Ovary (tissue), 9 donors: ENCODE measurements around the gene PLXDC2. TPM values are rescaled to one million over a fixed set of nuclear protein-coding genes. Genes with fewer than 3 reads are reported as not detected.

Experiments used
- DNase-seq, 5 donors: peaks; one replicate each; pipeline ENCODE4 v3.0.0-alpha.2; 2019 to 2020
- H3K27ac ChIP-seq, 2 donors: fragments of 200-600 bp; one replicate each; pipeline versions ENCODE4 v1.5.1 to v1.8.0; 2019 to 2022
- H3K27me3 ChIP-seq: fragments of 200-600 bp; one replicate; pipeline ENCODE4 v1.8.0; 2022
- H3K36me3 ChIP-seq: fragments of 200-600 bp; sonication (generic); one replicate; pipeline ENCODE4 v1.5.1; 2019
- H3K4me1 ChIP-seq: one replicate; pipeline ENCODE4 v1.8.1; 2013; ENCODE audit warnings: mild to moderate bottlenecking, moderate library complexity; ENCODE audit not compliant: insufficient read depth
- H3K4me3 ChIP-seq: fragments of 200-600 bp; sonication (generic); one replicate; pipeline ENCODE4 v1.5.1; 2017
- H3K9me3 ChIP-seq, 2 donors: fragments of 200-600 bp in 1 of 2; sonication (generic) in 1 of 2; one replicate each; pipeline versions ENCODE4 v1.5.1 to v1.8.1; 2013 to 2019; ENCODE audit warnings: mild to moderate bottlenecking in 1 of 2, moderate library complexity in 1 of 2
- EP300 ChIP-seq: sonication (generic); formaldehyde crosslinking; IDR thresholded peaks from one replicate; pipeline ENCODE4 v1.6.1; 2017; ENCODE audit warnings: antibody characterized with exemption
- POLR2A ChIP-seq: fragments of 450-650 bp; IDR thresholded peaks from one replicate; pipeline ENCODE4 v1.6.1; 2017; ENCODE audit warnings: antibody characterized with exemption, mild to moderate bottlenecking, moderate library complexity
- WGBS, 3 donors: extraction: QIAGEN DNeasy Blood & Tissue Kit in 1 of 3; methylation state at CpG; one replicate each; pipeline versions ENCODE4 v1.1.5 to v1.1.7; 2013 to 2017; 5-methylcytosine and 5-hydroxymethylcytosine counted together
- intact Hi-C, 4 donors: fragments of 100-400 bp; cut with DNase I; formaldehyde crosslinking; loops; one replicate each; pipeline versions ENCODE4 v1.11.0 to v1.15.1; 2022 to 2023
- polyA plus RNA-seq, 2 donors: library from polyadenylated mRNA; stranded (reverse); fragments of 200-250 nt in 1 of 2; fragments of 350-450 nt in 1 of 2; fragmentation: Illumina TruSeq in 1 of 2; extraction: RNeasy Lipid Tissue Mini Kit (QIAGEN cat#74804) in 1 of 2; gene quantifications; one replicate each; pipeline ENCODE4 v1.2.3, GENCODE V29; 2013 to 2014
- total RNA-seq, 7 donors: library from RNA; depleted of rRNA in 2 of 7; stranded (reverse); fragments of >200 nt in 2 of 7; fragmentation: NEBNext Ultra II Directional in 3 of 7; extraction: Animal tissue kit (Norgen Biotek cat#: 25700) in 3 of 7; gene quantifications; one replicate each; pipeline versions ENCODE4 v1.1.0 to v1.2.4, GENCODE V29; 2016 to 2023
- TF ChIP-seq, protein P1 (sequence below), 3 donors: fragments of 450-650 bp in 2 of 3; fragments of 200-600 bp in 1 of 3; IDR thresholded peaks; one replicate each; pipeline versions ENCODE4 v1.5.1 to v1.8.0; 2016 to 2022; ENCODE audit warnings: antibody characterized with exemption in 3 of 3, mild to moderate bottlenecking in 1 of 3
- donor health status: DM: no; HTN: no; CAD: no; lungs with moderate emphysema.
- donor health status: DM: no; HTN: no; CAD: no.
- donor health status: Bipolar disorder and iron deficiency.
- donor health status: DM: yes; HTN: yes; CAD: no.
- donor health status: DM: no; HTN: no; CAD: no.
- donor health status: DM: yes; HTN: yes; CAD: no.

Gene PLXDC2
- total and polyA plus RNA-seq, 9 donors = 13.6 to 76.0 (median 38.0) TPM

DNA sequence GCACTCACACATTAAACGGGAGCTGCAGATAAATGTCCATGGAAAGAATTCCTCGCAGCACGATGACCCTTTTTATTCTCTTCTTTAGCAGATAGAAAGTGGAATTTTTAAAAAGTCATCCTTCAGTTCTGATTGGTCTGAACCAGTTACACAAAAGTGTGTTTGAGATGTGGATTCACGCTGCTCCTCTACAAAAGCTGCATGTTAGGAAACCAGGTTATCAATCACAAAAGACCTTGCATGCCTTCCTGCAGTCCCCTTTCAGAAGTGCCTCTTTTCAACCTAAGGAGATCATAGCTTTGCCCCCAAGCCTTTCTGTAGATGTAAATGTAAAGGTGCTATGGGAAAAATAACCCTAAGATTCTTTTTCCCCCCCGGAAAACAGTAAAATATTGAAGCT is 299.7 kb downstream of the PLXDC2 start:
- Histone ChIP-seq H3K4me3 (no peak overlapping the region), H3K4me1 (no peaks in the 10 kb centered on the region), H3K9me3 (no peaks in the 10 kb centered on the region), H3K27me3 (no peaks in the 10 kb centered on the region), H3K27ac (no peak overlapping the region), H3K36me3 (no peaks in the 10 kb centered on the region)
- TF ChIP-seq, protein P1, sequence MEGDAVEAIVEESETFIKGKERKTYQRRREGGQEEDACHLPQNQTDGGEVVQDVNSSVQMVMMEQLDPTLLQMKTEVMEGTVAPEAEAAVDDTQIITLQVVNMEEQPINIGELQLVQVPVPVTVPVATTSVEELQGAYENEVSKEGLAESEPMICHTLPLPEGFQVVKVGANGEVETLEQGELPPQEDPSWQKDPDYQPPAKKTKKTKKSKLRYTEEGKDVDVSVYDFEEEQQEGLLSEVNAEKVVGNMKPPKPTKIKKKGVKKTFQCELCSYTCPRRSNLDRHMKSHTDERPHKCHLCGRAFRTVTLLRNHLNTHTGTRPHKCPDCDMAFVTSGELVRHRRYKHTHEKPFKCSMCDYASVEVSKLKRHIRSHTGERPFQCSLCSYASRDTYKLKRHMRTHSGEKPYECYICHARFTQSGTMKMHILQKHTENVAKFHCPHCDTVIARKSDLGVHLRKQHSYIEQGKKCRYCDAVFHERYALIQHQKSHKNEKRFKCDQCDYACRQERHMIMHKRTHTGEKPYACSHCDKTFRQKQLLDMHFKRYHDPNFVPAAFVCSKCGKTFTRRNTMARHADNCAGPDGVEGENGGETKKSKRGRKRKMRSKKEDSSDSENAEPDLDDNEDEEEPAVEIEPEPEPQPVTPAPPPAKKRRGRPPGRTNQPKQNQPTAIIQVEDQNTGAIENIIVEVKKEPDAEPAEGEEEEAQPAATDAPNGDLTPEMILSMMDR (IDR thresholded peaks at IDR 0.05) = no peak
- TF ChIP-seq POLR2A = no peak
- intact Hi-C loops = no loop called here
- WGBS, 3 donors = 89 to 92% (median 92%) methylated on average over 5 of the region's 5 CpGs
- no peak for DNase-seq

DNA sequence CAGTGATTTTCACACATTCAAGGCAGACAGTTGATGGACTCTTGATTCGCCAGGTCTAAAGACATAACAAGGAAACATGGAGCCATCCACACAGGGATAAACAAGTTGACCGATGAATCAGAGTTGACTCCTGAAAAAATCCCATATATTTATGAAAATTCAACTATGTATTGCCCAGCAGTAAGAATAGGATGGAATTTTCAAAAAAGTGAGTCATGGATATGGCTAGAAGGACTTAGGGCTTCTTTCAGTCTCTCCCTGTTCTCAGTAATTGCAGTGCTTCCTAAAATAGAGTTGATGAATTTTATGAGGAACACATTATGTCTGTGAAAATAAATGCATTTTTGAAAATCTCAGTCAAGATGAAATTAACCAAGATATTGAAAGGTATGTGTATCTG is 301.2 kb downstream of the PLXDC2 start:
- no peaks in the 10 kb centered on the region for H3K4me1 ChIP-seq
- TF ChIP-seq POLR2A = no peak
- TF ChIP-seq EP300 = no peak
- TF ChIP-seq, protein P1 (IDR thresholded peaks at IDR 0.05) = no peak
- intact Hi-C loops = no loop called here
- H3K27me3 ChIP-seq = no peaks in the 10 kb centered on the region
- H3K27ac ChIP-seq = no peak overlapping the region
- no peak overlapping the region for H3K4me3 ChIP-seq
- no peaks in the 10 kb centered on the region for H3K36me3 ChIP-seq
- no peak for DNase-seq
- WGBS, 3 donors = 96 to 99% (median 98%) methylated on average over 2 of the region's 2 CpGs
- H3K9me3 ChIP-seq = no peaks in the 10 kb centered on the region

DNA sequence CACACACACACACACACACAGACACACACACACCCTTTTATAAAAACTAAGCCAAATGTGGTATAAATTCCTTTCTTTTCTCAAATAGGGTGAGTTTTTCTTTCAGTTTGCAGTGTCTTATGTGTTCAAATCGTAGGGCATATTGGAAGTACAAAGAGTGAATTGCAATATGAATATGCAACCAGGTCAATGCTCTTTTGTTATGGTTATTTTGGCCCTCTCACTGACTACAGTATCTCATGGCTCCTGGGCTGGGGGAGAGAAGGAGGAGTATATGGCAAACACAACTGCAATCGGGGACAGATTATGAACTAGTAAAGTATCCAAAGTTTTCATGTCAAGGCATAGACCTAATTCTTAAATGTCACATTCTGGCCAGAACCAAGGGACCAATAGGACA is 301.9 kb downstream of the PLXDC2 start:
- intact Hi-C loops = no loop called here
- WGBS, 3 donors = 85 to 91% (median 87%) methylated on average over 2 of the region's 2 CpGs
- H3K9me3 ChIP-seq = no peaks in the 10 kb centered on the region

DNA sequence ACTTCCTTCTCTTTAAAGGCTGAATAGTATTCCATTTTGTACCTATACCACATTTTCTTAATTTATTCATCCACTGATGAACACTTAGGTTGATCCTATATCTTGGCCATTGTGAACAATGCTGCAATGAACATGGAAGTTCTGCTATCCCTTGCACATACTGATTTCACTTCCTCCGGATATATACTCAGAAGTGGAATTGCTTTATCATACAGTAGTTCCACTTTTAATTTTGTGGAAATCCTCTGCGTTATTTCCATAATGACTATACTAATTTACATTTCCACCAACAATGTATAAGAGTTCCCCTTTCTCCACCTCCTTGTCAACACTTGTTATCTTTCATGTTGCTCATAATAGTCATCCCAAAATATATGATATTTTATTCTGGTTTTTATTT is 312.6 kb downstream of the PLXDC2 start:
- no peaks in the 10 kb centered on the region for H3K4me1 ChIP-seq
- WGBS, 3 donors = 96 to 98% (median 96%) methylated on average over 2 of the region's 2 CpGs
- no peaks in the 10 kb centered on the region for H3K9me3 ChIP-seq
- no peaks in the 10 kb centered on the region for H3K36me3 ChIP-seq
- no peak overlapping the region for H3K27ac ChIP-seq
- intact Hi-C loops = no loop called here
- DNase-seq = no peak
- TF ChIP-seq EP300 (no peak), POLR2A (no peak)
- TF ChIP-seq, protein P1 (IDR thresholded peaks at IDR 0.05) = no peak
- H3K27me3 ChIP-seq = no peaks in the 10 kb centered on the region
- H3K4me3 ChIP-seq = no peak overlapping the region

More for the DNA sequence above, 301.9 kb downstream of the PLXDC2 start:
- TF ChIP-seq EP300 = no peak
- TF ChIP-seq, protein P1 (IDR thresholded peaks at IDR 0.05) = no peak
- no peak overlapping the region for H3K4me3 ChIP-seq
- H3K4me1 ChIP-seq = no peaks in the 10 kb centered on the region
- H3K27ac ChIP-seq = no peak overlapping the region
- H3K36me3 ChIP-seq = no peaks in the 10 kb centered on the region
- no peak for DNase-seq
- no peaks in the 10 kb centered on the region for H3K27me3 ChIP-seq

DNA sequence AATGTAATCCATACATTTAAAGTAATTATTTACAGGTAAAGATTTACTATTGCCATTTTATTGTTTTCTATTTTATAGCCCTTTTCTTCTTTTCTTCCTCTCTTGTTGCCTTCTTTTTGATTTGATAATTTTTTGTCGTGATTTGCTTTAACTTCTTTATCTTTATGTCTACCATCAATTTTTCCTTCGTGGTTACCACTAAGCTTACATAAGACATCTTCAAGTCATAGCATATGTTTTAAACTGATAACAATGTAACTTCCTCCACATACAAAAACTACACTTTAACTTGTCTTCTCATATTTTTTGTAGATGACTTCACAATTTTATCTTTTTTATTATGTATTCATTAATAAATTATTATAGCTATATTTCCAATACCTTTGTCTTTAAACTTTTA is 316.6 kb downstream of the PLXDC2 start:
- Histone ChIP-seq H3K27me3 (no peaks in the 10 kb centered on the region), H3K36me3 (no peaks in the 10 kb centered on the region), H3K4me1 (no peaks in the 10 kb centered on the region), H3K27ac (no peak overlapping the region), H3K9me3 (peaks cover 0 to 5% of the 10 kb centered on the region in 2 donors), H3K4me3 (no peak overlapping the region)
- DNase-seq = no peak
- intact Hi-C loops = no loop called here
- WGBS, 3 donors = 77 to 79% (median 78%) methylated on average over 2 of the region's 2 CpGs
- no peak for TF ChIP-seq POLR2A
- TF ChIP-seq EP300 = no peak
- TF ChIP-seq, protein P1 (IDR thresholded peaks at IDR 0.05) = no peak
